HG03558 (cell line): ENCODE results near the gene YTHDC1.
"Not testable (repeated sequence)": the region's sequence is repeated elsewhere in the genome, so short reads cannot be mapped to it uniquely, and the experiment has no call there.

Source experiments
- ATAC-seq: cut with Tn5 transposase; IDR thresholded peaks from one replicate; pipeline ENCODE4 v1.9.1; 2021; ENCODE audit warnings: moderate number of reproducible peaks; ENCODE audit not compliant: unreplicated experiment; ENCODE audit errors: extremely low read depth

YTHDC1 gene

DNA sequence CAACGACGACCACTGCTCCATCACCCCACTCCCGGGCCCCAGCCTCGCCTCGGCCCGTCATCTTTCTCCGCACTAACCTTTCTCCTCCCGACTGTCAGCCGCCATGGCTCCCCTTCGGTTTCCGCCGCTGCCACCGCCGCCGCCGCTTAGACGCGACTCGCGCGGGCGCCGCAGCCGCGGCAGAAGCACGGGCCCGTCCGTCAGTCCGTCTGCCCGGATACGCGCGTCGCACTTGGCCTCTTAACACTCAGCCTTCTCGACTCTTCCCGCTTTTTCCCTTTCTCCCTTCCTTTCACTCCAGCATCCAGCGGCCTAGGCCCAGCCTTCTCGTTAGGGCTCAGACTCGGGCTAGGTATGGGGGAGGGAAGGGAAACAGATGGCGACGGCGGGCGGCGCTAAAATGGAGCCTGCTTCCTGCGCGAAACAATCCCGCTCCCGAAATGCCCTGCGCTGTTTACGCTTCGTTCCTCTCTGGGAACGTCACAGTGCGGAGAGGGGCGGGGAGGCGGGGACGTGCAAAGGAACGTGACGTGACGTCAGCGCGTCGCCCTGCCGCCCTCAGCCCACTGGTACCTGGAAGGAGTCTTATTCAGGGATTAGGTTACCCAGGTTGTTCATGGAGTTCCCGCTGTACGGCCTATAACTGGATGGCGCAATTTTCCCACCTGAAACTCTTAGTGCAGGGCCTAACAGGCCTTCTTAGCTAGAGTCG is at the start of gene YTHDC1:
YTHDC1 (minus strand) TSS at position 442 of the 712 bp plus-strand sequence; CDS start at position 105, 337 bp downstream.
- ATAC-seq, result peak; percentile 96

DNA sequence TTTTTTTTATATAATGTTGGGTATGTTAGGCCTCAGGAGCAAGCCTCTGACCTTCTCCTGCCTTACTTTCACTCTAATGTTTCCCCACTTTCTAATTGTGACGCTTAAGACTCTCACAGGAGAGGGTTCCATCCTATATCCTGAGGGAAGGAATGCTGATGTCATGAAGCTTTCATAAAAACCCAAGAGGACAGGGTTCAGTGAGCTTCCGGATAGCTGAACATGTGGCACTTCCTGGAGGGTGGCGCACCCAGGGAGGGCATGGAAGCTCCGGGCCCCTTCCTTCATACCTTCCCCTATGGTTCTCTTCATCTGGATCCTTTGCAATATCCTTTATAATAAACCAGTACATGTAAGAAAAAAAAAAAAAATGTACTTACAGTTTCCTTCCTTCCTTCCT is 49.4 kb upstream of the YTHDC1 start:
- ATAC-seq, result no peak

DNA sequence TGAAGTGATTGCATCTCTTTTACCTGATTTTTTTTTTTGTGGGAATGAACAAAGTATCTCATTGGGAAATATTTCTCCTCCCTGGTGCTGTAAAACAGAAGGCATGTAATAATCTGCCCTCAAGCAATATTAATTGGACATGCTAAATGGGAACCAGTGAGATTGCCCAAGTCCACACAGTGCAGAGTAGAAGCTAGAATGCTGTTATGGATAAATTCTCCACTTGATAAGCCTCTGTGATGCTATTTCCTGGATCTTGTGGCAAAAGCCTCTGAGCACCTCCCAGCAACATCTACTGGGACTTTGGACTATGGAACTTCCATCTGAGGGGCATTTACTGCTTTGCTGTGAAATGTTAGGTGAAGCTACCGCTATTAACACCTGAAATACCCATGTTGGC is 46.9 kb upstream of the YTHDC1 start:
- no peak for ATAC-seq

DNA sequence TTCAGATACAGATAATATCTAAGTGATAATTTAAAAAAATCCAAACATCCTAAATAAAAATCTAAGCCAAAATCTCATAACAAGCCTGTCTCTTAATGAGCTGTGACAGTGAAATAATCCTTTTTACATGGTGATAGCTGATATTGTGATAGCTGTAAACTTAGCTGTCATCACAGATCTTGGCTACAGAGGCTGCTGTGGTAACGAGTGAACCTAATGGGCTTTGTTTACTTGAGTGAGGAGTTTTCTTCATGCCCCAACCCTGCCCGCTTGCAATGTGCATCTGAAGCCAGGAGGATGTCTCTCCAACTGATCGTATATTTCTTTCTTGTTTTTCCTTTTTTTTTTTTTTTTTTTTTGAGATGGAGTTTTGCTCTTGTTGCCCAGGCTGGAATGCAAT is 41.5 kb upstream of the YTHDC1 start:
- no peak for ATAC-seq

DNA sequence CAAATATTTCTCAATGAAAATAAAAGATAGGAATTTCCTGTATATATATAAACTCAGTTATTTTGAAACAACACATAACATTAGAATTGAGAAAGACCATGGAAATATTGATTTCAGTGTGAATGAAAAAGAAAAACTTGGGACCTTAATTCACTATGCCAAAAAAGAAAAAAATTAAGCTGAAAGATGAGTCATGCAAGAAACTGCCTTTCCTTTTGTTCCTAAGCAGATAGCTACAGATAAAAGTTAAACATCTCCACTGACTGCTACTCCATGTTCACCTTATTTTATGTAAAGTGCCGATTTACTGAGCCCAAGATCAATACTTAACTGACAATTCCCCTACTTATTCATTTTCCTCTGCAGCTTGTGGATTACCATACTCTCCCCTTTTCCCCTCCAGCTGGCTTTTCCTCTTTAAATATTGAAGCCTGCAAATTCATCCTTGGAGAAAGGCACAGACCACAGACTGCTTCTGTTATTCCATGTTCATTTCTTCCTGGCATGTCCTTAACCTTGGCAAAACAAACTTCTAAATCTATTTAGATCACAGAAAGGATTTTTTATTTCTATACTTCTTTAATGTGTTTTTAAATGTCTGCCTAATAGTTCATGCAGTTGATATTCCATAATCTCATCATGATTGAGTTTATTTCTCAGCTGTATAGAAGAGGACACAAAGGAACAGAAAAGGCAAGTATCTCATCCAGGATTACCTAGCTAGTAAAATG is 40.5 kb upstream of the YTHDC1 start:
- ATAC-seq, result no peak

DNA sequence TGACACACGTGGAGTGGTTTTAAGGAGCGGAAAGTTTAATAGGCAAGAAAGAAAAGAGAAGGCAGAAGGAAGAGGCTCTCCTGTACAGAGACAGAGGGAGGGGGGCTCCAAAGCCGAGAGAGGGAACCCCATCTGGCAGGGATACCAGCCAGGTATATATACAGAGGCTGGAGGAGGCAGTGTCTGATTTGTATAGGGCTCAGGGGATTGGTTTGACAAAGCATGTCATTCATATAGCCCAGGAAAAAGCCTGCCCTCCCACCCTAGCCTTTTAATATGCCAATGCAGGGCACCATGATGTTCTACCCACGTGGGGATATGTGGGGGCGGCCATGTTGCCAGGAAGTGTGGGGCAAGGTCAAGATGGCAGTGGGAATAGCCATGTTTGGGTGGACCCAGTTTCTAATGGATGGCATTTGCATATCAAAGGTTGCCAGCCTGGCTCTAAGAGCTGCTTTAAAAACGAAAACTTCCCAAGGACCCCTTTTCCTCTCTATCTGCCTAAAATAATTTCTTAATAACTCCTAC is 39.6 kb upstream of the YTHDC1 start:
- ATAC-seq, result not testable (repeated sequence)

DNA sequence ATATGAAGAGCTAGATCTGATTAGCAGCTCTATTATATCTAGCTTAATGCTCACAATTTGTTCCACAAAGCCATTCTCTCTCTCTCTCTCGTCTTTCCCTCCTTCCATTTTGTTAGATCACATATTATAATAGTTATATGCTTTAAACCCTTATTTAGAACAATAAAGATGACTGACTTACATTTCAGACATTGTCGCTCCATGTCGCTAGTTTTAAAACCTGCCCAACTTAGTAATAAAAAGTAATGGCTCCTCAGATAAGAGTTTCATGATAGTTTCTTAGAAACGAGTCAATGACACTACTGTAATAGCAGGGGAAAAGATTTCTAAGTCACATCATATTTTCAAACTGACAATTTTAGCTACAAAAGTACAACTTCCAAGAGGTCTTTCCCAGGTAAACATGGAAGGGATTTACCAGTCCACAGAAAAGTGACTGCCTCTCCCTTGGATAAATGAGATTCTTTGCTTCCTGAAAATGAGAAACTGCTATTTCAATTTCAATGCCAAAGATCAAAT is 38.5 kb upstream of the YTHDC1 start:
- ATAC-seq, result no peak

DNA sequence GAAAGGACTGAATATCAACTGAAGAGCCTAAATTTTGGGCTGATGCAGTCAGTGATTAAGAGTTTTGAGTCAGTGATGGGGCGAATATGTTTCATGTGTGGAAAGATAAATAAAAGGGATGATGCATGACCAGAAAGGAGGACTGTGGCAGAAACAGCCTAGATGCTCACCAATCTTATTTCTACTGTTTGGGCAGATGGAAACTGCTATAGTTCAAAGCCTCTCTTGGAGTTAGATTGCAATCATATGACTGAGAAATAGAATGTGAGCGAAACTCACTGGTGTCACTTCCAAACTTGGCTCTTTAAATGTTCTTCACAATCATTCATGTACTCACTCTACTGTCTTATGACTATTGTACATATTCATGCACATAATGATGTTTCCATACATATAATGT is 35.4 kb upstream of the YTHDC1 start:
- no peak for ATAC-seq

DNA sequence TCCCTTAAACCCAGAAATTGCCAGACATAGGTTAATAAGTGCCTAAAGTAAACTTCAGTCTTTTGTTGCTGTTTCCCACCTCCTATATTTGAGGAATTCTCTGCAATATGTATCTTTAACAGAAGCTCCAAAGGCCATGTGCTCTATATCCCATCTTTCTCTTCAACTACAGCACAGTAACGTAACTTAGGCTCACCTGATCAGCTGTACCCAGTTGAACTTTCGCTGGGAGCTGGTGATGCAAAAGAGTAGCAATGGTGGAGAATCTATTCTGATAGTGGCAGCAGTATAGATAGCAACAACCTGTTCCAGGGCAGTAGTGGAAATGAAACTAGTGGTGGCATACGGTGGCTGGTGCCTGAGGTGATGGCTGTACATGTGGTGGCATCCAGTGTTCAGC is 33.2 kb upstream of the YTHDC1 start:
- no peak for ATAC-seq

DNA sequence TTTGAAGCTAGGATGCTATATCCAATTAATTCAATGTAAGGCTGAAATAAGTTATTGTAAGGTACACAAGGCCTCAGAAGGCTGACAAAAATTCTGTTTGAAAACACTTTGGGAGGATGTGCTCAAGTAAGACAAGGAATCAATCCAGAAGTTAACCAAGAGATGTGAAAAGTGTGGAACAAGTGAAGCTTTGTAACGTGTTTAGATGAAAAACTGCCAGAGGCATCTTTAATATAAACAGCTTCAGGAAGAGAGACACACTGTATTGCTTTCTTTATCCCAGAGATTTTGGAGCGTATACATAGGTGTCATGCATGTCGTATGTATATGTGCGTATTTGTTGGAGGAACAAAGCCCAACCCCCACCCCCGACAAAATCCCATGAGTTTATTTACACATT is 28.3 kb upstream of the YTHDC1 start:
- ATAC-seq, result no peak

DNA sequence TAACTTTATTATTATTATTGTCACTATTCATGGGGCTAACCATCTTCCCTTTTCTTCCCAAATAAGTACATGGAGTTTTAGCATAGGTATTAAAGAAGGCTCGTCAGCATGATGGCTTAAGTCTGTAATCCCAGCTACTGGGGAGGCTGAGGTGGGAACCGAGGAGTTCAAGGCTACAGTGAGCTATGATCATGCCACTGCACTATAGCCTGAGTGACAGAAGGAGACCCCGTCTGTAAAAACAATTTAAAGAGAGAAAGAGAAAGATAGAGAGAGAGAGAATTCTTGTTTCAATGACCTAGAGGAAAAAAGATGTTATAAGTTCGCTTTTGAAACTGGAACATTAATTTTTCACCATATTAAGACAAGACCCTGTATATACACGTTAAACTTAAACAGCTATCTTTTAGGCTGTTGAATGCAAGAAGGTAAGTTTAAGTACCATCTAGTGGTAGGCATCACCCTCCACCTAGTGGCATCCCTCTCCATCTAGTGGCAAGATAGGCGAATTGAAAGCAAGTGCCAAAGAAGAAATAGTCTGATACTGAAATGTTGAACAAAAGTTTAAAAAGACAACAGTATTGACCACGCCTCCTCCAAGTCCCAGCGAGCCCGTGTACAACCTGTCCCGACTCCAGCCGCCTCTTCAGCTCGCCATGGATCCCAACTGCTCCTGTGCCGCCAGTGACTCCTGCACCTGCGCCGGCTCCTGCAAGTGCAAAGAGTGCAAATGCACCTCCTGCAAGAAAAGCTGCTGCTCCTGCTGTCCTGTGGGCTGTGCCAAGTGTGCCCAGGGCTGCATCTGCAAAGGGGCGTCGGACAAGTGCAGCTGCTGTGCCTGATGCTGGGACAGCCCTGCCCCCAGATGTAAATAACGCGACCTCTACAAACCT is 26.0 kb upstream of the YTHDC1 start:
- ATAC-seq, result peak; percentile 69

DNA sequence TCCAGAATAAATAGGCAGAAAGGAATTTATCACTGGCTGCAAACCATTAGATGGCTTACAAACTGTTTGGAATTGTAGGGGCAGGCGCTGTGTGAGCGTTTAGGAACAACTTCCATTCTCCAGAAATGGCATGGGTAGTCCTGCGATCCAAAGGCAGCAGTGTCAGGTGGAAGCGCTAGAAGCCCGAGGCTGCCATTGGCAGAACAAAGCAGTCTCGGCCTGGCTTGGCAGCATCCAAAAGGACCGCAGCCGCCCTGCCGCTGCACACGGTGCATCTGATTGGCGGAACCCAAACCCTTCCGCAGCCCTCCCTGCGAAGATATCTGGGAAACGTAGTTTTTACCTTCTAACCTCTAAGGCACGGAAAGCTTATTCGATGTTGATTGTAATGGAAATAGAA is 23.6 kb upstream of the YTHDC1 start:
- peak; percentile 80 for ATAC-seq

DNA sequence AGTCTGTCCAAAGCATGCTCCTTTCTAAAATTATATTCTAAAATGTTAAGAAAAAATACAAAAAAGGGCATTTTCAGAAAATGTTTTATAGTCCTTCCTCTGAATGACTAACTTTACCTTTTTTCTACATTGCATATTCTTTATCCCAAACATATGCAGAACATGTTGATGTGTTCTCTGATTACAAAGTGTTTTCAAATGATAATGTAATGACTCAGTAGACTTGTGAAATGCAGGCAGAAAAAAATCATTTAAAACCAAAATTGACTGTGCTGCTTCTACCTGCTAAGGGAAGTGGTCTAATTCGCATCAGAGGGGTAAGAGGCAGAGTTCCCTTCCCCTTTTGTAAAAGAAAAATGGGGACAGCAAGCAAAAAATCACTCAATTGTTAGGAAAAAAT is 22.7 kb upstream of the YTHDC1 start:
- no peak for ATAC-seq

DNA sequence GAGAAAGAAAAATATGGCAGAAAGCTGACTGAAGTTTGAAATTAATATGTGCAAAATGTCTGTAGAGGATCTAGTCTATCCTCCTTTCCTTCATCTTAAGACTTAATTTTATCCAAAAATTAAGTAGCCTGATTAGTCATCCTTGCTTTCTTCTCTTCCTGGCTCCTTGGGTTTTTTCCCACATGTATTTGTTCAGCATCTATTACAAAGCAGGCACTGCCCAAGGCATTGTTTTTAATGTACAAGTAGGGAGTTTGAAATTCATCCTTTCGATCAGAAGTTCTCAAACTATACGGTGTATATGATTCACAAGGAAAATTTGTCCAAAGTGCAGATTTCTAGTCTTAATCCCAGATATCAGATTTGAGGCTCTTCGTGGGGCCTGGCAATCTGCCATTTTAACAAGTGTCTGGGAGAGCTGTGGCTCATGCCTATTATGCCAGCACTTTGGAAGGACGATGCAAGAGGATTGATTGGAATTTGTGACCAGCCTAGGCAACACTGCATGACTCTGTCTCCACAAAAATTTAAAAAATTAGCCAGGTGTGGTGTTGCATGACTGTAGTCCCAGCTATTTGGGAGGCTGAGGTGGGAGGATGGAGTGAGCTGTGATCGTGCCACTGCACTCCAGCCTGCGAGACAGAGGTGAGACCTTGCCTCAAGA is 19.4 kb upstream of the YTHDC1 start:
- no peak for ATAC-seq

DNA sequence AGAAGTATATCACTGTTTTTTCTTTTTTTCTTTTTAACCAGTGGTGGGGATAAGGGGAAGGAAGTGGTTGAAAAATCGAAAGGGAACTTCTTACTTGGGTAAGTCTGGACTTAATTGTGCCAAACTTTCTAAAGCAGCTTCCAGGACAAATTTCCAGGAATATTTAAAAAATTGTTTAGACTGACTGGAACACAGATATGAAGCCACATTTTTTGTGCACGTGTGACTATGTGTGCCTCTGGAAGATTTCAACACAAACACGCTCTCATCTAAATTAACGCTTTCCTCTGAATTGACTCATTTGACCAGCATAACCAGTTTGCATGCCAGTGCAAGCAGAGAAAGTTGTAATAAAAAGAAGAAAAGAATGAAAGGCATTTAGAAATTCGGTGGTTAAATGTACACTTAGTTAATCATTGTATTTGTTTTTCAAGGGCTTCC is 18.8 kb upstream of the YTHDC1 start:
- ATAC-seq, result no peak

DNA sequence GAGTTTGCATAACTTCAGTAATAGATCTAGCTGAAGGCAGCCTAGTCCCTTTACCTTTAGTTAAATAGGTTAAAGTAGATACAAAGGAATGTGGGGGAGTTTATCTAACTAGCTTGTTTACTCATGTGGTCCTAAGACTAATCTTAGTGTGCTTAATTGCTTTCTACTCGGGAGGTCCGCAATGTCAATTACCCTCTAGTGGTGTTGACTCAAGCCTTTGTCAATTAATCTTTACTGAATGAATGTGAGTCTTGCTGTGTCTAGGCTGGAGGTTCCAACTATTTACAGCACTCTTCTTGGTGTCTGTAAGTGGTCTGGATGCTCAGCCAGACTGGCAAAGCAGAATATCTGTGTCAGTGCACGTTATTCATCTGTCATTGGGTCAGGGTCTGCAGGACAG is 17.9 kb upstream of the YTHDC1 start:
- ATAC-seq, result no peak

DNA sequence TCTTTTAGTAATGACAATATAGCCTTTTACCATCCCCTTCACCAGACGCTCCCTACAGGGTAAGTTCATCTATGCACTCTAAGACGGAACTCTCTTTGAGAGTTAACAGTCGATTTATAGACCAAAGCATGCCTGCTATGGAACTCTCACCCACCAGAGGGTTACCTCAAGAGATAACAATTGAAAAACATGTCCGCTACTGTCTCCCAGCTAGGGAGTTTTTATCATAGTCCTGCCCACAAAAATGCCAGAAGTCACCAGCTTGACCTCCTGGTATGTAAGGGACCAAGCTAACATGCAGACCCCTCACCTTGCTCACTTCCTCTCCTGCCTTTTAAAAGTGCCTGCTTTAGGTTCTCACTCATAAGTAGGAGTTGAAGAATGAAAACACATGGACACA is 16.7 kb upstream of the YTHDC1 start:
- ATAC-seq, result no peak

DNA sequence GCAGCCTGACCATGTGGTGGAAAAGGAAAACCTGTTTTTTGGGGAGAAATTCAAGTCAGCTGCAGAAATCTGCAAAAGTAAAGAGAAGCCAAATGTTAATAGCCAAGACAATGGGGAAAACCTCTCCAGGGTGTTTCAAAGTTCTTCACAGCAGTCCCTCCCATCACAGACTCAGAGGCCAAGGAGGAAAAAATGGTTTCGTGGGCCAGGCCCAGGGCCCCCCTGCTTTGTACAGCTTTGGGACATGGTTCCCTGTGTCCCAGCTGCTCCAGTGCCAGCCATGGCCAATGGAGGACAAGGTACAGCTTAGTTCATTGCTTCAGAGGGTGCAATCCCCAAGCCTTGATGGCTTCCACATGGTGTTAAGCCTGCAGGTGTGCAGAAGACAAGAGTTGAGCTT is 15.2 kb upstream of the YTHDC1 start:
- ATAC-seq, result no peak

DNA sequence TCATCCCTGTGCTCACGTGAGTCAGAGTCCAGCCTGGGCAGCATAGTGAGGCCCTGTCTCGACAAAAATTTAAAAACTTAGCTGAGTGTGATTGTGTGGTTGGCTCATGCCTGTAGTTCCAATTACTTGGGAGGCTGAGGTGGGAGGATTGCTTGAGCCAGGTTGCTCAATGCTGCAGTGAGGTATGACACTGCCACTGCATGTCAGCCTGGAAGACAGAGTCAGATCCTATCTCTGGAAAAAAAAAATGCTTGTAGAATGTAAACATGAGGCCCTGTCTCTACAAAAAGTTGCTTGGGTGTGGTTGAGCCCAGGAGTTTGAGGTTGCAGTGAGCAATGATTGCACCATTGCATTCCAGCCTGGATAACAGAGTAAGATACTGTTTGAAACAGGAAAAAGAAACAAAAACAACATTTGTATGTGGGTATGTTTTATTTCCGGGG is 11.3 kb upstream of the YTHDC1 start:
- ATAC-seq, result no peak
